Activated T-helper 2 cell treated with anti-CD3 and anti-CD28 coated beads, Interferon-gamma antibody, Interleukin-2, Interleukin-4, amounts not matched to agents 10 μg/mL and 5 μg/mL and 100 μg/mL, durations not matched to agents 14 hours and 24 hours and 36 hours (primary cell): ENCODE measurements around the gene CIAO1. TPM values are rescaled to one million over a fixed set of nuclear protein-coding genes. Genes with fewer than 3 reads are reported as not detected.
A peak's percentile ranks its signal among the peaks of the same experiment; 100 is the strongest.
"Not testable (repeated sequence)": the region's sequence is repeated elsewhere in the genome, so short reads cannot be mapped to it uniquely, and the experiment has no call there.

Experiments used
- DNase-seq: peaks from one replicate; pipeline ENCODE4 v3.0.0; 2021; ENCODE audit warnings: low spot score
- H3K27ac Mint-ChIP-seq: one replicate; pipeline ENCODE4 v1.8.0; 2021; ENCODE audit warnings: mixed read lengths
- H3K27me3 Mint-ChIP-seq: one replicate; pipeline ENCODE4 v1.8.0; 2021; ENCODE audit warnings: low read depth, mixed read lengths
- H3K36me3 Mint-ChIP-seq: one replicate; pipeline ENCODE4 v1.8.0; 2021; ENCODE audit warnings: low read depth, mixed read lengths
- H3K4me1 Mint-ChIP-seq: one replicate; pipeline ENCODE4 v1.8.0; 2021; ENCODE audit warnings: low read depth, mixed read lengths
- H3K4me3 Mint-ChIP-seq: one replicate; pipeline ENCODE4 v1.8.0; 2021; ENCODE audit warnings: low read depth, mild to moderate bottlenecking, moderate library complexity, mixed read lengths
- H3K9me3 Mint-ChIP-seq: one replicate; pipeline ENCODE4 v1.8.0; 2021; ENCODE audit warnings: mixed read lengths
- intact Hi-C: fragments of 100-400 bp; cut with micrococcal nuclease; formaldehyde crosslinking; loops from one replicate; pipeline ENCODE4 v1.15.1; 2023
- total RNA-seq: library from RNA; stranded (reverse); gene quantifications from 2 replicates; pipeline ENCODE4 v1.2.3, GENCODE V29; 2022

The CIAO1 gene
- total RNA-seq, 1 donor from 2014 or later, result 93.9 TPM

DNA sequence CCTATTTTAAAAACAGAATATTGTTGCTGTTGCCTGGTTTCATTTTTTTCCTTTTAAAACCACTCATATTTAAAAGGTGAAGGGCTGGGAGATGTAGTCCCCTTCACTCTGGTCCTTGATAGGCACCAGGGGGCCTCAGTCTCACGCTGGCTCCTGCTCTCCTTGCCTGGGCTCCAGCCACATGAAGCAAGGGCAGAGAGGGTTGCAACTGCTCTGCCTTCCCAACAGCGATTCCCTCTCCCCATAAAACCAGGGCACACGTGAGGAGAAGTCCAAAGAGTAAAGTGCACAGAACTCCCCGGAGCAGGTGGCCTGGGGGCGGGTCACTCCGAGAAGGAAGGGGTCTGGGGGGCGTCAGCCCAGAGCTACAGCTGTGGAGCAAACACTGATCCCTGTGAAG, 13.0 kb upstream of the CIAO1 start:
- Mint-ChIP-seq H3K9me3 (no peaks in the 10 kb centered on the region), H3K4me1 (peaks cover 19% of the 10 kb centered on the region), H3K4me3 (no peak overlapping the region), H3K27me3 (no peaks in the 10 kb centered on the region), H3K27ac (no peak overlapping the region), H3K36me3 (peaks cover 51% of the 10 kb centered on the region)
- no peak for DNase-seq
- intact Hi-C loops, result no loop called here

DNA sequence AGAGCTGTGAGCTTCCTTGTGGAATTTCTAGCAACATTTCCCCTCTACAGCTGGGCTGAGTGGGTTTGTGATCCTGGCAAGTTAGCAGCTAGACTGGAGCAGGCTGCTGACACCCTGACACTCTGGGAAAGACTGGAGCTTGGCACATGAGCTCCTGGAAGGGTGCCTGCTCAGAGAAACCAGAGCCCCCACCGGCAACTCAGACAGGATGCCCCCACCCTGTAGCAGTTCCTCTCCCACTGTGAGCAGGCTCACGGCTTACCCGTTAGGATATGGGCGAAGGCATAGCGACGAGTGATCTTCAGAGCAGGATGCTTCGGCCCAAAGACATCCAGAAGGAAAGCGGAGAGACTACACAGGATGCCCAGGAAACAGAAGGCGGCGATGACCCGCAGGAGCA, 11.5 kb upstream of the CIAO1 start:
- intact Hi-C loops, result no loop called here
- H3K4me1 Mint-ChIP-seq, result peaks cover 23% of the 10 kb centered on the region
- no peaks in the 10 kb centered on the region for H3K27me3 Mint-ChIP-seq
- H3K27ac Mint-ChIP-seq, result no peak overlapping the region
- H3K4me3 Mint-ChIP-seq, result no peak overlapping the region
- H3K36me3 Mint-ChIP-seq, result peaks cover 56% of the 10 kb centered on the region
- H3K9me3 Mint-ChIP-seq, result no peaks in the 10 kb centered on the region
- DNase-seq, result no peak

- Mint-ChIP-seq H3K9me3 (no peaks in the 10 kb centered on the region), H3K27me3 (no peaks in the 10 kb centered on the region), H3K4me3 (no peak overlapping the region), H3K36me3 (peaks cover 60% of the 10 kb centered on the region), H3K27ac (peak overlapping the region; percentile 47), H3K4me1 (peaks cover 33% of the 10 kb centered on the region)
- no peak for DNase-seq
- intact Hi-C loops, result no loop called here
Observed at GRCh38 chr2:96256611-96257113, 9.4 kb upstream of the CIAO1 start.

DNA sequence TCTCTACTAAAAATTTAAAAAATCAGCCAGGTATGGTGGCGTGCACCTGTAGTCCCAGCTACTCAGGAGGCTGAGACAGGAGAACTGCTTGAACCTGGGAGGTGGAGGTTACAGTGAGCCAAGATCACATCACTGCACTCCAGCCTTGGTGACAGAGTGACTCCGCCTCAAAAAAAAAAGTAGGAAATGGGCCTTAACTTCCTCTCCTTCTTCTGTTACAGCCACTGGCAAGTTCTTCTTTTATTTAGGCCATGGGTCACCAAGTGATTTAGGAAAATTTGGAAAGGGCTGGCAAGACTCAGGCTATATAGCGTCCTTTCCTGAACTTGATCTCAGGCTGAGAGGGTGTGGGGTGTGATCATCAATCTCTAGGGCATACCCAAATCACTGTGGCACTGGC, 8.3 kb upstream of the CIAO1 start:
- H3K9me3 Mint-ChIP-seq, DNase-seq, H3K4me3 Mint-ChIP-seq, H3K27me3 Mint-ChIP-seq, H3K27ac Mint-ChIP-seq, intact Hi-C loops: not testable (repeated sequence)
- Mint-ChIP-seq H3K4me1 (peaks cover 32% of the 10 kb centered on the region), H3K36me3 (peaks cover 54% of the 10 kb centered on the region)

GRCh38 chr2:96258166-96259022, 7.6 kb upstream of the CIAO1 start:
- peaks cover 33% of the 10 kb centered on the region for H3K4me1 Mint-ChIP-seq
- no peaks in the 10 kb centered on the region for H3K9me3 Mint-ChIP-seq
- H3K36me3 Mint-ChIP-seq, result peaks cover 53% of the 10 kb centered on the region
- H3K27me3 Mint-ChIP-seq, result no peaks in the 10 kb centered on the region
- intact Hi-C loops, result no loop called here
- no peak overlapping the region for H3K27ac Mint-ChIP-seq
- no peak for DNase-seq
- H3K4me3 Mint-ChIP-seq, result no peak overlapping the region

DNA sequence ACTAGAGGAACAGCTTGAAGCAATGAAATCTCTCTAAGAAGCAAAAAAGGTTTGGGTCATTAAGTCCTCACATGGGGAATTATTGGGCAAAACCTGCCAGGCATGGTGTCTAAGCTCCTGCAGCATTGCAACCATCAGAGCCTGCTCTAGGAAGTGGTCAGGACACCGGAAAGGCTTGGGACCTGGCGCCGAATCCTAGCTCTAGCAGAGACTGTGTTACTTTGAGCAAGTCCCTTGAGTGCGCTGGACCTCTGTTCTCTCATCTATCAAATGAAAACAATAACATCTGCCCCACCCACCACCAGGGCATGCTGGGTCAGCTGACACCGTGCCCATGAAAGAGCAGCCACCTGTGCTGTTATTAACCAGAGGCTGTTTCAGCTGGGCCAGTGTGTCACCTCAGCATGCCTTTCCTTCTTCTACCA, 6.5 kb upstream of the CIAO1 start:
- H3K27ac Mint-ChIP-seq, result peak overlapping the region; percentile 26
- H3K36me3 Mint-ChIP-seq, result peaks cover 53% of the 10 kb centered on the region
- no peak overlapping the region for H3K4me3 Mint-ChIP-seq
- H3K27me3 Mint-ChIP-seq, result no peaks in the 10 kb centered on the region
- DNase-seq, result no peak
- intact Hi-C loops, result no loop called here
- H3K9me3 Mint-ChIP-seq, result no peaks in the 10 kb centered on the region
- peaks cover 44% of the 10 kb centered on the region for H3K4me1 Mint-ChIP-seq

DNA sequence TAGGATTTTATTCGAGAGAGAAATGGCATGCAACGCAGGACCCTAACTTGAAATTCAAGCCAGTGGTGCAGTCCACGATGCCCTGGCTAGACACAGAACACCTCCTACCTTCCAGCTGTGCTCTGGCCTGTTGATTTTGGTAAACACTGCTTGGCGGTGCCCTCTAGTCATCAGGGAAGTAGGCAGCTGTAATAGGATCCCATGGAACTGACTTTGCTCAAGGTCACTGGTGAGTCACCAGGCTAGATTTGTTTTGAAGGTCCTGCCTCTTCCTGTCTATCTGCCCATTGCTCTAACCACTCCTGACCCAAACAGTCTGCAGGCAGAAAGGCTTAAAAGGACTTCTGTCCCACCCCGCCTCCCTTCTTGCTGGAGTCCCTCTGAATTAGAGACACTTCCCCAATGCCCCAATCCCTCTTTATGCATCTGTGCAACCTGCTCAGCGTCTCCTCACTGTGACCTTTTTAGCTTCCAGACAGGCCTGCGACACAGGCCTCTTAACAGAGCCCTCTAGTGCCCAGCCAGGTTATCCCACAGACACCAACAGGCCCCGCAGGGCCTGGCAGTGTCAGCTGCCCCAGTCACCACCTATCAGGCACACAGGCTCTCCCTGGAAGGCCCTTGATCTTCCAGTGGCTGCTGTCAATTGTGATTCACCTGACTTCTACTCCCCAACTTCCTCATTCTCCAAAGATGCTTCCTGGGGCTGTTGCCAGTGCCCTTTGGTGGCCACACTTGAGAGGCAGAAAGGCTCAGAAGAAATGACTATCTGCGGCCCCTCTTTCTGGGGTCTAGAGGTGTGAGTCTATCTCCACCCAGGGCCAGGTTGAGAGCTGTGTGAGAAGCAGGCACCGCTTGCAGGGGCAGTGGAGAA, 5.4 kb upstream of the CIAO1 start:
- Mint-ChIP-seq H3K27me3 (no peaks in the 10 kb centered on the region), H3K4me1 (peaks cover 43% of the 10 kb centered on the region), H3K9me3 (no peaks in the 10 kb centered on the region), H3K27ac (peak overlapping the region; percentile 89), H3K36me3 (peaks cover 45% of the 10 kb centered on the region), H3K4me3 (no peak overlapping the region)
- intact Hi-C loops, result no loop called here
- DNase-seq, result peak; percentile 24

- Mint-ChIP-seq H3K36me3 (peaks cover 46% of the 10 kb centered on the region), H3K27me3 (no peaks in the 10 kb centered on the region), H3K9me3 (no peaks in the 10 kb centered on the region), H3K4me1 (peaks cover 45% of the 10 kb centered on the region), H3K27ac (peak overlapping the region; percentile 89), H3K4me3 (no peak overlapping the region)
- no peak for DNase-seq
- intact Hi-C loops, result no loop called here
Observed at GRCh38 chr2:96261328-96262003, 4.6 kb upstream of the CIAO1 start.

GRCh38 chr2:96262306-96262705, 3.7 kb upstream of the CIAO1 start:
- no peak for DNase-seq
- H3K4me3 Mint-ChIP-seq, result peak overlapping the region; percentile 21
- H3K36me3 Mint-ChIP-seq, result peaks cover 47% of the 10 kb centered on the region
- H3K27ac Mint-ChIP-seq, result peak overlapping the region; percentile 17
- H3K9me3 Mint-ChIP-seq, result no peaks in the 10 kb centered on the region
- H3K4me1 Mint-ChIP-seq, result peaks cover 43% of the 10 kb centered on the region
- H3K27me3 Mint-ChIP-seq, result no peaks in the 10 kb centered on the region
- intact Hi-C loops, result no loop called here

DNA sequence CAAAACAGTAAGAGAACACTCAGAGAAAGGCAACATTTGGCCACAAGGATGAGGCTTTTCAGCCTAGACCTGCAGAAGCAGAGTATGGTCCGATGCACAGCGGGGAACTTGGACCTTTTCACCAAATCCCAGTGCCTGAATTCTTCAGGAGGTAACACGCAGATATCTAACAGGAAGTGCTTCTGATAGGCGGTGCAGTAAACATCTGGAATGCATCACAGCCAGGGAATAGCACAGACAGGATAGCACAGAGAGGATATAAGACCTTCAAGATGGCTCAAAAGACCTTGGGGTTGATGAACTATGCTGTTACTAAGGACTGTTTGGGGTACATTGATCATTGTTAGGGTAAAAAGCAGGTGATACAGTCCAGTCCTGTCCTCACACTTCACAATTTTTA, 1.9 kb upstream of the CIAO1 start:
- Mint-ChIP-seq H3K9me3 (no peaks in the 10 kb centered on the region), H3K4me1 (peaks cover 48% of the 10 kb centered on the region), H3K27ac (no peak overlapping the region), H3K4me3 (peak overlapping the region; percentile 79), H3K27me3 (no peaks in the 10 kb centered on the region), H3K36me3 (peaks cover 59% of the 10 kb centered on the region)
- DNase-seq, result no peak
- intact Hi-C loops, result no loop called here

DNA sequence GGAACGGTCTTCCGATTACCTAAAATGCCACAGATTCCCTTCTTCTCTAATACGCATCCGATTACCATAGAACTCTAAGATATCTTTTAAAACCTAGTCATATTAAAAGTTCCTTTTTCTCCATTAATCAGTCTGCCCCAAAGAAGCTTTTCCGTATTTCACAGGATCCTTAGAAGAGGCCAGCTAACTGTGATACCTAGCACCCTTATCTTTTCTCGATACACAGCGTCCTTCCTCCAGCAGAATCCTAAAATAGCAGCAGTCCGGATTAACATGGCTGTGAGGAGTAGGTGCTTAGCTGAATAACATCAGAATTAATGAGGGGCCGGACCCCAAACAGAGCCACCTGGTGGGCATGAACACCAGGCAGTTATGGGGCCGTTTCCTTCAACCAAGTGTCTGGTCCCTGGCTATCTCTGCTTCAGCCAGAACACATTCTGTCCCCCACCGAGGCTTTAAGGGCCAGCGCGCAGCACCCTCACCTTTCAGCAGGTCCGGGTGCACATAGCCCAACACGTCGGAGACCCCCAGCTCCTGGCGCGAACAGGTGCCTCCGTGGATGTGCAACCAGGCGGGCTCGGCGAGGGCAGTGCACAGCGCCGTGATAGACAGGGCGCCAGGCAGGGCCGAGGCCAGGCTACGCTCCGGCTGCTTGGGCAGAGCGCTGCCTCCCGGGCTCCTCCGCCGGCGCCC, 1.2 kb upstream of the CIAO1 start:
- H3K27me3 Mint-ChIP-seq, result no peaks in the 10 kb centered on the region
- H3K4me3 Mint-ChIP-seq, result peak overlapping the region; percentile 79
- DNase-seq, result peak; percentile 22
- peaks cover 42% of the 10 kb centered on the region for H3K4me1 Mint-ChIP-seq
- H3K9me3 Mint-ChIP-seq, result no peaks in the 10 kb centered on the region
- H3K36me3 Mint-ChIP-seq, result peaks cover 63% of the 10 kb centered on the region
- no peak overlapping the region for H3K27ac Mint-ChIP-seq
- intact Hi-C loops, result loop anchor here (1.0 to 5.0 kb wide), 3 partner anchors 23 to 272 kb away; partner anchors contain the start of gene ARID5A

GRCh38 chr2:96265349-96265839, 631 bp upstream of the CIAO1 start:
- DNase-seq, result no peak
- intact Hi-C loops, result loop anchor here (1.0 to 5.0 kb wide), 3 partner anchors 23 to 272 kb away; partner anchors contain the start of gene ARID5A
- peaks cover 63% of the 10 kb centered on the region for H3K36me3 Mint-ChIP-seq
- peak overlapping the region; percentile 98 for H3K27ac Mint-ChIP-seq
- peaks cover 38% of the 10 kb centered on the region for H3K4me1 Mint-ChIP-seq
- peak overlapping the region; percentile 100 for H3K4me3 Mint-ChIP-seq
- no peaks in the 10 kb centered on the region for H3K27me3 Mint-ChIP-seq
- H3K9me3 Mint-ChIP-seq, result no peaks in the 10 kb centered on the region
